Heart right ventricle (tissue), 16 donors: ENCODE data around the gene CENATAC. TPM values are rescaled to one million over a fixed set of nuclear protein-coding genes. Genes with fewer than 3 reads are reported as not detected.

Experiments
- ATAC-seq, 8 donors: fragments of 200-7000 bp; cut with Tn5 transposase; one replicate each; pipeline ENCODE4 v1.9.1; 2020; ENCODE audit warnings: mild to moderate bottlenecking in 8 of 8, moderate library complexity in 8 of 8, moderate number of reproducible peaks in 1 of 8
- DNase-seq, 2 donors: peaks; one replicate each; pipeline ENCODE4 v3.0.0-alpha.2; 2020
- H3K27ac ChIP-seq, 10 donors: fragments of 200-600 bp; sonication (generic) in 2 of 10; one replicate each; pipeline versions ENCODE4 v1.5.0 to v1.8.0; 2020 to 2022; ENCODE audit warnings: mild to moderate bottlenecking in 3 of 10
- H3K27me3 ChIP-seq, 7 donors: fragments of 200-600 bp; one replicate each; pipeline ENCODE4 v1.8.0; 2021 to 2022; ENCODE audit warnings: mild to moderate bottlenecking in 2 of 7
- H3K36me3 ChIP-seq, 9 donors: fragments of 200-600 bp; sonication (generic) in 1 of 9; one replicate each; pipeline versions ENCODE4 v1.5.0 to v1.8.0; 2020 to 2022; ENCODE audit warnings: mild to moderate bottlenecking in 2 of 9
- H3K4me1 ChIP-seq, 9 donors: fragments of 200-600 bp; sonication (generic) in 1 of 9; one replicate each; pipeline versions ENCODE4 v1.5.0 to v1.8.0; 2020 to 2022; ENCODE audit warnings: mild to moderate bottlenecking in 4 of 9
- H3K4me3 ChIP-seq, 10 donors: fragments of 200-600 bp; sonication (generic) in 2 of 10; one replicate each; pipeline versions ENCODE4 v1.5.0 to v1.8.0; 2020 to 2022; ENCODE audit warnings: mild to moderate bottlenecking in 7 of 10, moderate library complexity in 2 of 10
- H3K9me3 ChIP-seq, 11 donors: fragments of 200-600 bp in 10 of 11; sonication (generic) in 2 of 11; one replicate each; pipeline versions ENCODE4 v1.5.0 to v1.8.0; 2013 to 2022; ENCODE audit warnings: mild to moderate bottlenecking in 2 of 11, control low read depth in 1 of 11, moderate library complexity in 1 of 11
- CTCF ChIP-seq, 9 donors: fragments of 200-600 bp; sonication (generic) in 2 of 9; IDR thresholded peaks; one replicate each; pipeline versions ENCODE4 v1.5.0 to v1.8.0; 2021 to 2022; ENCODE audit warnings: antibody characterized with exemption in 9 of 9, mild to moderate bottlenecking in 5 of 9, moderate library complexity in 1 of 9
- WGBS, 2 donors: extraction: QIAGEN DNeasy Blood & Tissue Kit; methylation state at CpG; one replicate each; pipeline ENCODE4 v1.1.7; 2013; ENCODE audit warnings: inconsistent platforms in 1 of 2; 5-methylcytosine and 5-hydroxymethylcytosine counted together
- intact Hi-C, 10 donors: fragments of 100-400 bp; cut with DNase I; formaldehyde crosslinking; loops; one replicate each; pipeline versions ENCODE4 v1.11.1 to v1.14.2; 2022
- polyA plus RNA-seq, 2 donors: library from polyadenylated mRNA; stranded (reverse); fragments of 200-250 nt; gene quantifications; one replicate each; pipeline ENCODE4 v1.2.3, GENCODE V29; 2013
- total RNA-seq, 10 donors: library from RNA; stranded (reverse); fragmentation: NEBNext Ultra II Directional in 3 of 10; extraction: Animal tissue kit (Norgen Biotek cat#: 25700) in 3 of 10; gene quantifications; one replicate each; pipeline versions ENCODE4 v1.2.1 to v1.2.4, GENCODE V29; 2021 to 2023
- donor health status: Arrhythmogenic right ventricular cardiomyopathy.
- donor health status: ischemic (EF 13 %, LVEDD 7.1; RV severe dilation, severe dysfunction).
- donor health status: healthy with polysubstance abuse.
- donor health status: DM: no; HTN: yes; CAD: no.
- donor health status: DM: no; HTN: no; CAD: no.
- donor health status: ischemic (EF 25% LVEDD 6.9; RV normal size, moderate dysfunction).
- donor health status: ischemic (EF 25% LVEDD 5.7; RV mildly dilated, moderate dysfunction).
- donor health status: healthy.
- donor health status: DM: yes; HTN: yes; CAD: no.
- donor health status: Ischemic cardiomyopathy.
- donor health status: ischemic (EF 35%, LVEDD 5.7; RV mildly dilated, moderate dysfunction).
- donor health status: nonischemic (EF 11% LVEDD 7.7; RV severe dilation, severe dysfunction).
- donor health status: DM: yes; HTN: yes; CAD: no.
- donor health status: PGD.
- donor health status: ischemic (EF 29% LVEDD 5.4; RV normal size, mild dysfunction).
- donor health status: nonischemic (EF 23%, LVEDD 6.1; RV moderate dilation, normal function).

CENATAC gene
- total and polyA plus RNA-seq, 12 donors, result 7.8 to 85.2 (median 11.3) TPM

- DNase-seq (no peak), ATAC-seq (no peak)
- H3K27ac ChIP-seq, result no peak overlapping the region
- 80 to 84% methylated on average over 3 of the region's 3 CpGs for WGBS, 2 donors
- TF ChIP-seq CTCF (IDR thresholded peaks at IDR 0.05), result no peak
- peaks cover 0 to 95% (median 20%) of the 10 kb centered on the region in 9 donors for H3K36me3 ChIP-seq
- no peak overlapping the region for H3K4me3 ChIP-seq
- H3K9me3 ChIP-seq, result no peaks in the 10 kb centered on the region
- H3K4me1 ChIP-seq, result peaks cover 2 to 23% (median 18%) of the 10 kb centered on the region in 9 donors
- no peaks in the 10 kb centered on the region for H3K27me3 ChIP-seq
- intact Hi-C loops, result loop anchor here in 1 of 10 donors (10.0 kb wide), 1 partner anchor 52 kb away; the partner anchor contains the start of gene VPS11
These were observed 14.8 kb downstream of the CENATAC start for GRCh38 chr11:119012629-119013170.

DNA sequence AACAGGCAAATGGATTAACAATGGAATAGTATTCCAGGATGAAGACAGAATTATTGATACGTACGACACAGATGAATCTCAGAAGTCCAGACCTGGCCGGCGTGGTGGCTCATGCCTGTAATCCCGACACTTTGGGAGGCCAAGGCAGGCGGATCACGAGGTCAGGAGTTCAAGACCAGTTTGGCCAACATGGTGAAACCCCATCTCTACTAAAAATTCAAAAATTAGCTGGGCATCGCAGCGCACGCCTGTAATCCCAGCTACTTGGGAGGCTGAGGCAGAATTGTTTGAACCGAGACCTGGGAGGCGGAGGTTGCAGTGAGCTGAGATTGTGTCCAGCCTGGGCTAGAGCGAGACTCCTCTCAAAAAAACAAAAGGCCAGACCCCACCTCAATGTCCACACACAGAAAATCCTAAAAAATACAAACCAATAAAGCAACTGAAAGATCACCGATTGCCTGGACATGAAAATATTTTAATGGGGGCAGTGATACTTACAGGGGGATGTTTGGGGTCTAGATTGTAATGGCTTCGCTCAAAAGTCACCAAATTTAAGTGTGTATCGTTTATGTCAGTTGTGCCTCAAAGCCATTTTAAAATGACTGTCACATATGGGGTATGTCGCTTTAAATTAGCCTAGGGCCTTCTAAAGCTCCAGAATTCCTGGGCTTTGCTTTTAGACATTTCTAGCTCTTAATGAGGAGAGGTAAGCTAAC, 16.4 kb downstream of the CENATAC start:
- H3K27me3 ChIP-seq, result no peaks in the 10 kb centered on the region
- H3K4me1 ChIP-seq, result peaks cover 2 to 27% (median 21%) of the 10 kb centered on the region in 9 donors
- H3K4me3 ChIP-seq, result no peak overlapping the region
- H3K9me3 ChIP-seq, result no peaks in the 10 kb centered on the region
- ATAC-seq (no peak), DNase-seq (no peak)
- WGBS, 2 donors, result 95 to 96% methylated on average over 17 of the region's 17 CpGs
- TF ChIP-seq CTCF (IDR thresholded peaks at IDR 0.05), result no peak
- intact Hi-C loops, result loop anchor here in 1 of 10 donors (10.0 kb wide), 1 partner anchor 50 kb away; the partner anchor contains the start of gene VPS11
- no peak overlapping the region for H3K27ac ChIP-seq
- H3K36me3 ChIP-seq, result peaks cover 0 to 79% (median 20%) of the 10 kb centered on the region in 9 donors

- WGBS, 2 donors, result 69 to 73% methylated on average over 8 of the region's 8 CpGs
- Histone ChIP-seq H3K27me3 (no peaks in the 10 kb centered on the region), H3K9me3 (no peaks in the 10 kb centered on the region), H3K4me3 (no peak overlapping the region), H3K27ac (no peak overlapping the region), H3K4me1 (peaks cover 5 to 34% (median 29%) of the 10 kb centered on the region in 9 donors), H3K36me3 (peaks cover 0 to 73% (median 20%) of the 10 kb centered on the region in 9 donors)
- peak in 3 of 9 donors; percentile 10 to 27 (median 26) for TF ChIP-seq CTCF (IDR thresholded peaks at IDR 0.05)
- no peak for ATAC-seq
- intact Hi-C loops, result loop anchor here in 2 of 10 donors (5.0 to 10.0 kb wide), 2 partner anchors 50 to 87 kb away; partner anchors contain the start of genes DPAGT1 (in 1 of the 2) and VPS11 (in 1 of the 2)
- DNase-seq, result no peak
These were observed 17.2 kb downstream of the CENATAC start for GRCh38 chr11:119015054-119015611.
